Lower leg skin (tissue), 3 donors: ENCODE data around the gene RNF180.

Source experiments
- CTCF ChIP-seq, 3 donors: fragments of 450-650 bp; IDR thresholded peaks; one replicate each; pipeline ENCODE4 v1.5.1; 2016; ENCODE audit warnings: antibody characterized with exemption in 3 of 3, mild to moderate bottlenecking in 3 of 3, moderate library complexity in 2 of 3
- POLR2A ChIP-seq, 2 donors: fragments of 450-650 bp; IDR thresholded peaks; one replicate each; pipeline ENCODE4 v1.6.1; 2016 to 2017; ENCODE audit warnings: antibody characterized with exemption in 2 of 2, mild to moderate bottlenecking in 1 of 2, moderate library complexity in 1 of 2

GRCh38 chr5:64330728-64331231 is 165.1 kb downstream of the RNF180 start:
- no peak for TF ChIP-seq CTCF (IDR thresholded peaks at IDR 0.05)
- no peak for TF ChIP-seq POLR2A (IDR thresholded peaks at IDR 0.05)
